Measurements from ENCODE around the gene APAF1.

APAF1 gene

GRCh38 chr12:98757455-98757854, 112.4 kb downstream of the APAF1 start:
- Histone ChIP-seq H3K4me1 (ENCODE audit: insufficient read depth, low read length, severe bottlenecking) (no peaks in the 10 kb centered on the region), H3K9ac (ENCODE audit: low read length) (no peak overlapping the region), H4K20me1 (ENCODE audit: insufficient read depth, low read length) (no peaks in the 10 kb centered on the region), H2AFZ (ENCODE audit: low read length) (no peak overlapping the region), H3K9me2 (ENCODE audit: low read depth, low read length) (no peaks in the 10 kb centered on the region), H3K4me3 (ENCODE audit: low read depth, low read length, poor library complexity, severe bottlenecking) (no peak overlapping the region), H3K27me3 (ENCODE audit: insufficient read depth, low read length) (0 out of 2 replicates have a peak, but pooled peaks cover 3% of the 10 kb centered on the region), H3K4me2 (ENCODE audit: low read length) (no peak overlapping the region), H3K79me2 (ENCODE audit: insufficient read depth, low read length) (no peaks in the 10 kb centered on the region), H3K27ac (ENCODE audit: low read depth, low read length, poor library complexity, severe bottlenecking) (no peak overlapping the region), H3K36me3 (ENCODE audit: insufficient read depth, low read length) (no peaks in the 10 kb centered on the region), H3K9me3 (ENCODE audit: low read length) (no peaks in the 10 kb centered on the region), H3F3A (ENCODE audit: insufficient read depth, low read length) (no peaks in the 10 kb centered on the region)
- no peak for TF ChIP-seq EZH2 (IDR thresholded peaks at IDR 0.05; ENCODE audit: borderline replicate concordance, low read length)
- TF ChIP-seq, protein P1, sequence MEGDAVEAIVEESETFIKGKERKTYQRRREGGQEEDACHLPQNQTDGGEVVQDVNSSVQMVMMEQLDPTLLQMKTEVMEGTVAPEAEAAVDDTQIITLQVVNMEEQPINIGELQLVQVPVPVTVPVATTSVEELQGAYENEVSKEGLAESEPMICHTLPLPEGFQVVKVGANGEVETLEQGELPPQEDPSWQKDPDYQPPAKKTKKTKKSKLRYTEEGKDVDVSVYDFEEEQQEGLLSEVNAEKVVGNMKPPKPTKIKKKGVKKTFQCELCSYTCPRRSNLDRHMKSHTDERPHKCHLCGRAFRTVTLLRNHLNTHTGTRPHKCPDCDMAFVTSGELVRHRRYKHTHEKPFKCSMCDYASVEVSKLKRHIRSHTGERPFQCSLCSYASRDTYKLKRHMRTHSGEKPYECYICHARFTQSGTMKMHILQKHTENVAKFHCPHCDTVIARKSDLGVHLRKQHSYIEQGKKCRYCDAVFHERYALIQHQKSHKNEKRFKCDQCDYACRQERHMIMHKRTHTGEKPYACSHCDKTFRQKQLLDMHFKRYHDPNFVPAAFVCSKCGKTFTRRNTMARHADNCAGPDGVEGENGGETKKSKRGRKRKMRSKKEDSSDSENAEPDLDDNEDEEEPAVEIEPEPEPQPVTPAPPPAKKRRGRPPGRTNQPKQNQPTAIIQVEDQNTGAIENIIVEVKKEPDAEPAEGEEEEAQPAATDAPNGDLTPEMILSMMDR (IDR thresholded peaks at IDR 0.05; ENCODE audit: low read length): no peak

GRCh38 chr12:98758331-98758730, 113.2 kb downstream of the APAF1 start:
- H3K27me3 ChIP-seq (ENCODE audit: insufficient read depth, low read length): 0 out of 2 replicates have a peak, but pooled peaks cover 3% of the 10 kb centered on the region
- H3K36me3 ChIP-seq (ENCODE audit: insufficient read depth, low read length): no peaks in the 10 kb centered on the region
- no peak overlapping the region for H3K4me2 ChIP-seq (ENCODE audit: low read length)
- H3K9me2 ChIP-seq (ENCODE audit: low read depth, low read length): no peaks in the 10 kb centered on the region
- H2AFZ ChIP-seq (ENCODE audit: low read length): no peak overlapping the region
- H3K9ac ChIP-seq (ENCODE audit: low read length): no peak overlapping the region
- H3F3A ChIP-seq (ENCODE audit: insufficient read depth, low read length): no peaks in the 10 kb centered on the region
- no peaks in the 10 kb centered on the region for H4K20me1 ChIP-seq (ENCODE audit: insufficient read depth, low read length)
- H3K9me3 ChIP-seq (ENCODE audit: low read length): no peaks in the 10 kb centered on the region
- TF ChIP-seq EZH2 (IDR thresholded peaks at IDR 0.05; ENCODE audit: borderline replicate concordance, low read length): no peak
- TF ChIP-seq, protein P1 (IDR thresholded peaks at IDR 0.05; ENCODE audit: low read length): no peak
- H3K79me2 ChIP-seq (ENCODE audit: insufficient read depth, low read length): no peaks in the 10 kb centered on the region
- H3K27ac ChIP-seq (ENCODE audit: low read depth, low read length, poor library complexity, severe bottlenecking): no peak overlapping the region
- H3K4me3 ChIP-seq (ENCODE audit: low read depth, low read length, poor library complexity, severe bottlenecking): no peak overlapping the region
- no peaks in the 10 kb centered on the region for H3K4me1 ChIP-seq (ENCODE audit: insufficient read depth, low read length, severe bottlenecking)

DNA sequence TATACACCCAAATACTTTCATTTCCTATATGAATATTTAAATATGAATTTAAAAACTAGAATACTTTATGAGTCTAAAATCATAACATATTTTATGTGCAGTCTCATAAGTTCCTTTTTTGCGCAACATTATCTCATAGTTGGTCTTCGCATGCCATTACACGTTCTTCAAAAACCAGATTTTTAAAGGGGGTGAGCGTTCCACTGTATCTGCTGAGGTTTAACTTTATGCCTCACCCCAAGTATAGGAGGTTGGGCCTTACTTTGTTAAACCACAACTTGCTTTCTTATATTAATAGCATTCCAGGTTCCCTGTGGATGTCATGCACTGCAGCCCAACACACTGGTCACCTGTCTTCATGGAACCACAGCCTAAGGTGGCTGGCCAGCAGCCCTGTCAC, 118.6 kb downstream of the APAF1 start:
- Histone ChIP-seq H3F3A (ENCODE audit: insufficient read depth, low read length) (no peaks in the 10 kb centered on the region), H3K9me3 (ENCODE audit: low read length) (no peaks in the 10 kb centered on the region), H3K4me1 (ENCODE audit: insufficient read depth, low read length, severe bottlenecking) (no peaks in the 10 kb centered on the region), H3K4me3 (ENCODE audit: low read depth, low read length, poor library complexity, severe bottlenecking) (no peak overlapping the region), H3K79me2 (ENCODE audit: insufficient read depth, low read length) (no peaks in the 10 kb centered on the region), H3K36me3 (ENCODE audit: insufficient read depth, low read length) (no peaks in the 10 kb centered on the region), H3K9me2 (ENCODE audit: low read depth, low read length) (no peaks in the 10 kb centered on the region), H3K4me2 (ENCODE audit: low read length) (no peak overlapping the region), H3K27me3 (ENCODE audit: insufficient read depth, low read length) (no peaks in the 10 kb centered on the region), H3K9ac (ENCODE audit: low read length) (no peak overlapping the region), H3K27ac (ENCODE audit: low read depth, low read length, poor library complexity, severe bottlenecking) (no peak overlapping the region), H2AFZ (ENCODE audit: low read length) (no peak overlapping the region), H4K20me1 (ENCODE audit: insufficient read depth, low read length) (no peaks in the 10 kb centered on the region)
- TF ChIP-seq, protein P1 (IDR thresholded peaks at IDR 0.05; ENCODE audit: low read length): no peak
- no peak for TF ChIP-seq EZH2 (IDR thresholded peaks at IDR 0.05; ENCODE audit: borderline replicate concordance, low read length)
